Activated naive CD4-positive, alpha-beta T cell treated with anti-CD3 and anti-CD28 coated beads, Interleukin-2, amount 50 U/mL, for 24 hours (primary cell): ENCODE results near the gene PCP2.

Experiments
- H3K27ac Mint-ChIP-seq: one replicate; pipeline ENCODE4 v1.8.0; 2021; ENCODE audit warnings: mild to moderate bottlenecking, mixed read lengths
- H3K27me3 Mint-ChIP-seq: one replicate; pipeline ENCODE4 v1.8.0; 2021; ENCODE audit warnings: mixed read lengths
- H3K36me3 Mint-ChIP-seq: one replicate; pipeline ENCODE4 v1.8.0; 2021; ENCODE audit warnings: mixed read lengths
- H3K4me1 Mint-ChIP-seq: one replicate; pipeline ENCODE4 v1.8.0; 2021; ENCODE audit warnings: mixed read lengths
- H3K4me3 Mint-ChIP-seq: one replicate; pipeline ENCODE4 v1.8.0; 2021; ENCODE audit warnings: mild to moderate bottlenecking, mixed read lengths
- H3K9me3 Mint-ChIP-seq: one replicate; pipeline ENCODE4 v1.8.0; 2021; ENCODE audit warnings: mixed read lengths

PCP2 gene

DNA sequence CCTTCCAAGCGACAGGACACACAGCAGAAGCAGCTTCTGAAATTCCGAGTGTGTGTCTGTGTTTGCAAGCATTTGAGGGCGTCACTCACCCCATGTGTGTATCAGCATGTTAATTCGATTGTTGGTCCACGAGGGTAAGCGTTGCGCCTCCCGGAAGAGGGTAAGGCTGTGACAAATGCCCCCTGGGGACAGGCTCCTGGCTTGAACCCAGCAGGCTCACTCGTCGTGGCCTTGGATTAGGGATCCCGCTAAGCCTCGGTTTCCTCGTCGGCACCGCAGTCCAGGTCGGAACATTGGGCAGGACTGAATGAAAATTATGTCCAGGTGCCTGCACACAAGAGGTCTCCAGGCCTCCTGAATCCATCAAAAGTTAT lies 2.8 kb upstream of the PCP2 start:
- peaks cover 36% of the 10 kb centered on the region for H3K4me1 Mint-ChIP-seq
- no peak overlapping the region for H3K27ac Mint-ChIP-seq
- no peaks in the 10 kb centered on the region for H3K36me3 Mint-ChIP-seq

DNA sequence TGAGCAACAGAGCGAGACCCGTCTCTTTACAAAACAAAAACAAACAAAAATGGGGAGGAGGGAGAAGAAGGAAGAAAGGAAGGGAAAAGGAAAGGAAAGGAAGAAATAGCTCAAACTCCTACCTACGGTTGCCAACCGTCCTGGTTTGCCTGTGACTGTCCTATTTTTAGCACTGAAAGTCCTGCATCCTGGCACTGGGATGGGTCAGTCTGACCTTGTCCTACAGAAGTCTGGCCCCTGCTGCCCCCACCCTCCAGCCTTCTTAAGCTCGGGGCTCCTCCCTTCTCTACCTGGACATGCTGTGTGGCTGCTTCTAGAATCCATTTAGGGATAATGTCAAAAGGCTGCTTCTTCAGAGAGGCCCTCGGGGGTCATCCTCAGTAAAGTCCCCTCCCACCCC lies 2.2 kb upstream of the PCP2 start:
- Mint-ChIP-seq H3K4me1 (peaks cover 40% of the 10 kb centered on the region), H3K4me3 (peak overlapping the region; percentile 79), H3K27ac (no peak overlapping the region), H3K9me3 (no peaks in the 10 kb centered on the region), H3K27me3 (no peaks in the 10 kb centered on the region), H3K36me3 (no peaks in the 10 kb centered on the region)

More for the DNA sequence above, 2.8 kb upstream of the PCP2 start:
- Mint-ChIP-seq H3K4me3 (peak overlapping the region; percentile 83), H3K9me3 (no peaks in the 10 kb centered on the region), H3K27me3 (no peaks in the 10 kb centered on the region)

DNA sequence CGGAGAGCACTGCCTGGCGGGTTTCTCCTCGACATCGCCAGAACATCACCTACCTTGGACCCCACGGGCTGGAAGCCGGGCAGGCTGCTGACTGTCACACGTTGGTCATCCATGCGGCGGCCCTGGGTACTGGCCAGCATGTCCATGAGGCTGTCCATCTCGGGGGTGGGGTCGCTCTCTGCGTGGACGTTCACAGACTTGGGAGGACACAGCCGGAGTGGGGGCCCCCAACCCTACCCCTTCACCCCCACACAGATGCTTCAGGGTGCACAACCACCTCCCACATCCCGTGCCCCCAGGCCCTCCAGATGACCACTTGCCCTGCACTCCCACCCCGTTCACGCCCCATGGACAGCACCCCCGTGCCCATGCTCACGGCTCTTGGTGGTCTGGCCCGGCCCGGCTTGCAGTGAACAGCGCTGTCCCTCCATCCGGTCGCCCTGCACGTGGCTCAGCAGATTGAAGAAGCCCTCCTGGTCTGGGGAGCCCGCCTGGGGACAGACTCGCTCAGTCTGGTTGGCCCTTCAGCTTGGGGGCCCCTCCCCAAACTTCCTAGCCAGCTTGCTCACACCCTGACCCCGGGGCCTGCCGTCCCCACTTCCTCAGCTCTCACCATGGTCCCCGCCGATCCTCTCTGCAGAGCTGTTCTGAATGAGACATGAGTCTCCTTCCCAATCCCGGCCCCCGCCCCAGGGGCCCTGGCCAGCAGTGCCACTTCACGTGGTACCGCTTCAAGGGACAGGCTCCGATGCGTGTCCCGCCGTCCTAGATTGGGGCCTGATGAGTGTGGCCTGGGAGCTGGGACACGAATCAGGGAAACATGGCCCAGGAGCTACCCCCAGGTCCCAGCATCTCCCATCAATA lies 947 bp downstream of the PCP2 start:
- peaks cover 7% of the 10 kb centered on the region for H3K36me3 Mint-ChIP-seq
- no peak overlapping the region for H3K4me3 Mint-ChIP-seq
- H3K27me3 Mint-ChIP-seq, result no peaks in the 10 kb centered on the region
- H3K4me1 Mint-ChIP-seq, result peaks cover 43% of the 10 kb centered on the region
- no peaks in the 10 kb centered on the region for H3K9me3 Mint-ChIP-seq
- no peak overlapping the region for H3K27ac Mint-ChIP-seq

DNA sequence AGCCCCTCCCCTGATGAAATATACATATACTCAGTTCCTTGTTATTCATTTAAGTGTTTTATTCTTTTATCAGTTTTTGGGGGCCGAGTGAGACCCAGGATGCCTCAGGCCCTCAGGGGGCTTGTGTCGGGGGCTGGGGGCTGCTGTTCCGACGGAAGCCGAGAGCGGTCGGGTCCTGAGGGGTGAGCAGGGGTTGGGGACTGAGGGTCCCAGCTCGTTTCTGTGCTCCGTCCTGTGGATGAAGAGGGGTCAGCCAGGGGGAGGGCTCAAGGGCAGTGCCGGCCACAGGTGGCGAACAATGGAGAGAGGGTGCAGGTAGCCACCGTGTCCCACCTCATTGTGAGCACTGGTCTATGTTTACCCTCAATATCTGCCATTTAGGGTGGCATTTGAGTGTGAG lies 1.9 kb downstream of the PCP2 start:
- peaks cover 9% of the 10 kb centered on the region for H3K36me3 Mint-ChIP-seq
- no peak overlapping the region for H3K27ac Mint-ChIP-seq
- H3K4me1 Mint-ChIP-seq, result peaks cover 46% of the 10 kb centered on the region
- H3K27me3 Mint-ChIP-seq, result no peaks in the 10 kb centered on the region
- H3K9me3 Mint-ChIP-seq, result no peaks in the 10 kb centered on the region
- H3K4me3 Mint-ChIP-seq, result peak overlapping the region; percentile 30

DNA sequence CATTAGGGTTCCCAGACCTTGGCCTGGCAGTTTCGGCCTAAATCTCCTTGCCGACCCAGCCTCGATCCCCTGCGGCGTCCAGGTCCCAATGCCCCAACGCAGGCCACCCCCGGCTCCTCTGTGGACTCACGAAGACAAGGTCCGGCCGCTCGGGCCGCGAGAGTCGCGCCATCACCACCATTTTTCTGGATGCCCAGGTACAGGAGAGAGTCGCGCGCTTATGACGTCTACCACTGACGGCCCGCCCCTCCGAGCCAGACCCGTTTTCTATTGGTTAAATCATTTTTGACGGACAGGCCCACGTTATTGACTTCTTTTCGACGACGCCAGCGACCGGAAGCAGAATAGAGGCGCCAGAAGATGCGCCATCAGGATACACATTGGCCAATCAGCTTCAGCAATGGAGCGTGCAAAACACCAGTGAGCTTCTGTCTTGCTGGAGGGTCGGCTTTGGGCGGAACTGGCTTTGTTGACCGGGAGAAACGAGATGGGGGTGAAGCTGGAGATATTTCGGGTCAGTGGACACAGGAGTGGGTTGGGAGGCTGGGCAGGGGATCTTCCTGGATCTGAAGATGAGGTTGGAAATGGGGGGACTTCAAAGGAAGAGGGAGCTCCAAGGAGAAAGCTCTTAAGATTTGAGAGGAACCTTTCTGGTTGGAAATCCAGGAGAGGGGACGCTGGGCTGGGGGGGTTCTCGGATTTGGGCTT lies 4.0 kb downstream of the PCP2 start, which contains the start of the genes PET100 and XAB2:
TSS of gene PET100 (plus strand) at position 447 of the 708 bp plus-strand sequence. CDS start at position 488, 41 bp downstream.
TSS of gene XAB2 (minus strand) at position 199 of the 708 bp plus-strand sequence. CDS start at position 181, 18 bp downstream.
- H3K4me3 Mint-ChIP-seq, result peak within 1 kb of the TSS; percentile 99
- peaks cover 9% of the 10 kb centered on the region for H3K36me3 Mint-ChIP-seq
- H3K27ac Mint-ChIP-seq, result peak within 1 kb of the TSS; percentile 99
- no peaks in the 10 kb centered on the region for H3K27me3 Mint-ChIP-seq
- H3K4me1 Mint-ChIP-seq, result peaks cover 41% of the 10 kb centered on the region
- H3K9me3 Mint-ChIP-seq, result no peaks in the 10 kb centered on the region

DNA sequence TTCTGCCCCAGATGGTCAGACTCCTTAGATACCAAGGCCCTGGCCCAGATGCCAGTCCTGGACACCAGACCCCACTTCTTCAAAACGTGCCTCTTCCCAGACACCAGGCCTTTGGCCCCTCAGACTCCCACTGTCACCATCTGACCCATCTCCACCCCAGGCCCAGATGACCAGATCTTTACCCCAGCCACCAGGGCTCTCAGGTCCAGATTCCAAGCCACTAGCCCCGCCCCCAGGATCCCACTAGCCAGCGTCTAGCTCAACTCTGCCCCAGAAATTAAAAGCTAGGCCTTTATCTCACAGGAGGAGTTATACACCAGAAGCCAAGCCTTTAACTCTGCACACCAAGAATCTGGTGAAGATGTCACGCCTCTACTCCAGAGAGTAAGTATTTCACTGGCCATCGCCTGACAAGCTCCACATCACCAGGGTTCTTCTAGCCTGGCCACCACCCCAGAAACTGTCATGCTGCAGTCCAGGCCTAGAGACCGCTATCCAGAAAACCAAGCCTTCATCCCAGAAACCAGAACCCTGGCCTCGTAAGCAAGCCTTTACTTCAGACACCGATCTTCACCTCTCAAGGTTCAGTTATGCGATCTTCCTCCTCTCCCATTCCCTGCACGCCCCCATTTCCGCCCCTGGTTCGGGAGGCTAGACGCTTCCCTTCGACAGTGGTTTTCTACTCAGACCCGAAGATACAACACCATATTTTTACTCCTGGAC lies 4.8 kb downstream of the PCP2 start:
- no peaks in the 10 kb centered on the region for H3K27me3 Mint-ChIP-seq
- H3K9me3 Mint-ChIP-seq, result no peaks in the 10 kb centered on the region
- peak overlapping the region; percentile 99 for H3K27ac Mint-ChIP-seq
- H3K4me1 Mint-ChIP-seq, result peaks cover 41% of the 10 kb centered on the region
- peaks cover 9% of the 10 kb centered on the region for H3K36me3 Mint-ChIP-seq
- peak overlapping the region; percentile 99 for H3K4me3 Mint-ChIP-seq

DNA sequence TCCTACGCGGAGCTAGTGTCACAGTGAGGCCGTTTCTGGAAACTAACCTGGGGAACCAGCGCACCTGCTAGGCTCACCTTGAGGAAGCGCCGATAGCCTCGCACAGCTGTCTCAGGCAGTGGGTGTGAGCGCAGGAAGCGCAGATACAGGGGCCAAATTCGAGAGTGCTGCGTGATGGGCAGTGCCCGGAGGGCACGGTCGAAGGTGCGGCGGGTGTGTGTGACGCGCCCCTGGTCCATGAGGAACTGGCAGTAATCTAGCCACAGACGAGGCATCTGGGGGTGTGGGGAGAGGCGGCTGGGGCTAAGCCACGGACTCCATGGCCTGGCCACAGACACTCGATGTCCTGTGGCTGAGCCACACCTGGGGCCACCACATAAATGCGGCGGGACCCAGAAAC lies 6.4 kb downstream of the PCP2 start:
- Mint-ChIP-seq H3K9me3 (no peaks in the 10 kb centered on the region), H3K4me3 (peak overlapping the region; percentile 11), H3K27ac (no peak overlapping the region), H3K27me3 (no peaks in the 10 kb centered on the region), H3K4me1 (peaks cover 44% of the 10 kb centered on the region), H3K36me3 (peaks cover 14% of the 10 kb centered on the region)

DNA sequence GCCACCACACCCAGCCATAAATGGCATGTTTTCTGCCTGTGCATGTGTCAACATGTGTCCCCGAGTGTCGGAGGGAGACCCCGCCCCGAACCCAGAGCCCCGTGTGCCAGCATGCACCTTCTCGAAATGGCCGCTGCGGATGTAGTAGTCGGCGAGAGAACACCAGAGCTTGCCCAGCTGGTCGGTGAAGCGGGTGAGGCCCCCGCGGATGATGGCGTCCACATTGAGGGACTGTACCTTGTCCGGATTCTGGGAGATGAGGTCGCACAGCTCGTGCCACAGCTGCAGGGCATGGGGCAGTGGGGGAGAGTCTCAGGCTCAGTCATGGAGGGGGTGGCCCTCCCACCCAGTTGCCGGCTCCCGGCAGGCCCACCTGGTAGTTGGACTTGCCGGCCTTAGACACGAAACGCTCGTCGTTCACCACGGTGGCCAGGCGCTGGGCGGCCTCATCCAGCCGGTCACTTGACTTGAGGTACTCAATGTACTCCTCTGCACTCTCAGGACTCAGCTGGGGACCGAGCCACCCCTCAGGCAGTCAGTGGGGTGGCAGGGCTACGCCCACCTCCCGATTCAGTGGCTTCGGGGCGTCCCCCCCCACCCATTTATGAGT lies 7.7 kb downstream of the PCP2 start:
- H3K27ac Mint-ChIP-seq, result no peak overlapping the region
- H3K9me3 Mint-ChIP-seq, result no peaks in the 10 kb centered on the region
- peaks cover 42% of the 10 kb centered on the region for H3K4me1 Mint-ChIP-seq
- H3K36me3 Mint-ChIP-seq, result peaks cover 14% of the 10 kb centered on the region
- H3K4me3 Mint-ChIP-seq, result no peak overlapping the region
- H3K27me3 Mint-ChIP-seq, result no peaks in the 10 kb centered on the region

DNA sequence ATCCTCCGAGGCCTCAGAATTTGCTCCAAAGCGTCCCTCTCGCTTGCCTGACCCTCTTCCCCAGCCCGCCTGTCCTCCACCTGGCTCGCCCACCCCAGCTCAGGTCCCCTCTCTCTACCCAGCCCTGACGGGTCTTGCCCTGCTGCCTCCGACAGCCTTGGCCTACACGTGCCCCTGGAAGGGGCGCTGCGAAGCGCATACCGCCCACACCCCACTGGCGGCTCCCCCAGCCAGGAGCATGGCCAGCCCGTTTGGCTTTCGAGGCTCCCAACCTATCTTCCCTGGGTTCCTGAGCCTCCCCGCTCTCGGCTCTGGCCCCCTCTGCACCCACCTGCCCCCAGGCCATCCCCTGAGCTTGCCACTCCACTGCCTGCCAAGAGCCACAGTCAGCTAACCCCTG lies 8.7 kb downstream of the PCP2 start:
- Mint-ChIP-seq H3K4me1 (peaks cover 33% of the 10 kb centered on the region), H3K36me3 (peaks cover 14% of the 10 kb centered on the region), H3K27me3 (no peaks in the 10 kb centered on the region), H3K27ac (no peak overlapping the region), H3K4me3 (no peak overlapping the region), H3K9me3 (no peaks in the 10 kb centered on the region)

DNA sequence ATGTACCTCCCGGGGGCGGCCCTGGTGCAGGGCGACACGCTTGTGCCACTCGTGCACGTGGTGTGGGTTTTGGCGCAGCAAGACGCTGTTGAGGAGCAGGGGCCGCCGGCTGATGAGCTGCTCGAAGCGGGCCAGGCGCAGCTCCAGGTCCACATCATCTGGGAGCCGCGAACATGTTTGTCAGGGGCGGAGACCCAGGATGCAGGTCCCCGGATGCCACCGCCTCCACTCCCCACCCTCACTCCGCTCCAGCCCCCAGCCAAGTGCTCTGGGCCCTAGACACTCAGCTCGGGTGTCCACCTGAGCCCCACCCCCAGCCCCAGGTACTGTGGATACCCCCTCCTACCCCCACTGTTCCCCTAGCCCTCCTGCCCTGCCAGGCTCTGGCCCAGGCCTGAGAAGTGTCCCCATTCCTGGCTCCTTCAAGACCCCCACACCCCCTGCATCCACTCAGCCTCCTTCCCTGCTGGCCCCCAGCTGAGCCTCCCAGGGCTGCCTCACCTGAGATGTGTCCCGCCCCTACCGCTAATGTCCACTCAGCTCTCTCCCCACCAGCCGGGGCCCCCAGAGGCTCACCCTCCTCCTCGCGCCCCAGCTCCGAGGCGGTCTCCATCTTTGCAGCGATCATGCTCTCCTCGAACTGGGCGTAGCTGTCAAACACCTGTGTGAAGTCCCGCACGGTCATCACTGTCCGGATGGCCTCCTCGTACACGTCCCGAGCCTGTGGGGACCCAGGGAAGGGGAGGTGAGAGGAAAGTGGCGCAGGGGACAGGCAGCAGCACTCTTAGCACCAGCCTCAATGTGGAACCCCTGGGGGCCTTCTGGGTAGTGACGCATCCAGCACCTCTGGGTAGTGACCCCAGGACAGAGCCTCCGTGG lies 9.6 kb downstream of the PCP2 start:
- Mint-ChIP-seq H3K4me3 (no peak overlapping the region), H3K4me1 (peaks cover 24% of the 10 kb centered on the region), H3K9me3 (no peaks in the 10 kb centered on the region), H3K36me3 (peaks cover 7% of the 10 kb centered on the region), H3K27ac (no peak overlapping the region), H3K27me3 (no peaks in the 10 kb centered on the region)

DNA sequence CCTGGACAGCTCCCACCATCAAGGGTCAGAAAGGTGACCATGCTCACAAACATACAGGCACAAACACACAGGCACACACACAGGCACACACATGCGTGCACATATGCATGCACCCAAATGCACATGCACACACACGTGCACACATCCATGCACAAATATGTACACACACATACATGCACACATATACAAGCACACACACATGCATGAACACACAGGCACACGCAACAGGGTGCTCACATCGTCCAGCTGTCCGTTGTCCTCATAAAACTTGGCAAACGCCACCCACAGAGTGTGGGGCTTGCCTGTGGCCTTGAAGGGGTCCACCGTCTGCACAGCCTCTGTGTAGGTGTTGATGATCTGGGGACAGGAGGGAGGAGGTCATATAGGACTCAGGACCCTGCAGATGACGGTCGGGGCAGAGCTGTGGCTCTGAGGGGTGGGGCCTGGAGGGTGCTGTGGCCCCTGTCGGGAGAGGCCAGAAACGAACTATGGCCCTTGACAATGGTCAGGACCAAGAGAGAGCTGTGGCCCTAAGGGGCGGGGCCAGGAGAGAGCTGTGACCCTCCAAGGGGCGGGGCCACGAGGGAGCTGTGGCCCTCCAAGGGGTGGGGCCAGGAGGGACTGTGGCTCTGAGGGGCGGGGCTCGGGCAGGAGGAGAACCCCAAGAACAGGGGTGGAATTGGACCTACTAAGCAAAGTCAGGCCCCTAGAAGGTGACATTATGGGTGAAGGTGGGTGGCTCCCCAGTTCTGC lies 10.4 kb downstream of the PCP2 start:
- no peak overlapping the region for H3K4me3 Mint-ChIP-seq
- H3K36me3 Mint-ChIP-seq, result peaks cover 15% of the 10 kb centered on the region
- H3K27ac Mint-ChIP-seq, result no peak overlapping the region
- H3K9me3 Mint-ChIP-seq, result no peaks in the 10 kb centered on the region
- peaks cover 16% of the 10 kb centered on the region for H3K4me1 Mint-ChIP-seq
- H3K27me3 Mint-ChIP-seq, result no peaks in the 10 kb centered on the region

DNA sequence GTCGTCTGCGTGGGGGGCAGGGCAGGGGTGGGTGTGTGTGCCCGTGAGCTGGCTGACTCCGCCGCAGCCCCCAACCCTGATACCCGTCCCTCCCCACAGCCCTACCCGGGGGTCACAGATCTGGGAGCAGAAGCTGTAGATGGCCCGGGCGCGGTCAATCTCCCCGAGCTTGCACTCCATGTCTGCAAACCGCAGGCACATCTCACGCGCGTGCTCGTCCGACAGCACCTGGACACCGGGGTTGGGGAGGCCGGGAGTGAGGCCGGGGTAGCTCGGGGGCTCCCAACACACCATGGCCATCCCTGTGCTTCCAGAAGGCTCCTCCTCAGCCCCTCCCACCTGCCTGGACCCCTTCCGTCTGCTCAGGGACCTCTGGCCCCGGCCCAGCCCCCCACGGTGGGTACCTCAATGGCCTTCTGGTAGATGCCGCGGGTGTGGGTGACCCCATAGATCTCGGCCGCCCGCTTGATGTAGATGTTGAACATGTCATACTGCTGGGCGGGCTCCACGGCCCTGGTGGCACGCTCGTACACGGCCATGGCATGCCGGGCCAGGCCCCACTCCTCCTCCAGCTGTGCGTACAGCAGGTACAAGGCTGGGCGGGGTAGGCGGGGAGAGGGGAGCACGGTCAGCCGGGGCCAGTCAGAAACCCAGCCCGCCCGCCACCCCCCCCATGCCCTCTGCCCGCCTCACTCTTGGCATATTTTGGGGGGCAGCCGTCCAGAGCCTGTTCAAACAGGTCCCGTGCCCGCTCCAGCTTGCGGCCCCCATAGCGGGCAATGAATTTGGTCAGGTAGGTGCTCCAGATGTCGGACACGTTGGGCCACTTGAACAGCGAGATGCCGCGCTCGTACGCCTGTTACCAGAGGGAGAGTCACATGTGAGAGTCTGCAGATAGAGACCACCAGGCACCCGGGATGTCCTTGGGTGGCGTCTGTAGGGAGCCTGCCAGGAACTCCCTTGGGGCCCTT lies 12.8 kb downstream of the PCP2 start:
- peaks cover 14% of the 10 kb centered on the region for H3K36me3 Mint-ChIP-seq
- no peaks in the 10 kb centered on the region for H3K9me3 Mint-ChIP-seq
- no peak overlapping the region for H3K27ac Mint-ChIP-seq
- no peaks in the 10 kb centered on the region for H3K27me3 Mint-ChIP-seq
- H3K4me1 Mint-ChIP-seq, result peaks cover 4% of the 10 kb centered on the region
- H3K4me3 Mint-ChIP-seq, result no peak overlapping the region
